GM19099 (cell line): Measurements from ENCODE around the gene ANKRD33B.

ENCODE experiments used
- POLR2A ChIP-seq: IDR thresholded peaks from 3 replicates; pipeline ENCODE4 v1.6.1; 2011; ENCODE audit warnings: low read depth; ENCODE audit not compliant: insufficient read length; ENCODE audit errors: extremely low read depth

ANKRD33B gene

GRCh38 chr5:10546186-10546585, 17.7 kb upstream of the ANKRD33B start:
- TF ChIP-seq POLR2A = no peak

- TF ChIP-seq POLR2A = no peak
These were observed 15.3 kb upstream of the ANKRD33B start for GRCh38 chr5:10548418-10549122.

GRCh38 chr5:10550222-10550995, 13.5 kb upstream of the ANKRD33B start:
- no peak for TF ChIP-seq POLR2A

- no peak for TF ChIP-seq POLR2A
These were observed 12.1 kb upstream of the ANKRD33B start for GRCh38 chr5:10551782-10552138.

- TF ChIP-seq POLR2A = no peak
These were observed 11.4 kb upstream of the ANKRD33B start for GRCh38 chr5:10552183-10553143.

GRCh38 chr5:10553476-10553875, 10.4 kb upstream of the ANKRD33B start:
- no peak for TF ChIP-seq POLR2A

- no peak for TF ChIP-seq POLR2A
These were observed 8.6 kb upstream of the ANKRD33B start for GRCh38 chr5:10555277-10555684.

GRCh38 chr5:10556289-10556807, 7.5 kb upstream of the ANKRD33B start:
- TF ChIP-seq POLR2A = no peak

- no peak for TF ChIP-seq POLR2A
These were observed 6.8 kb upstream of the ANKRD33B start for GRCh38 chr5:10556893-10557746.

GRCh38 chr5:10559151-10559550, 4.7 kb upstream of the ANKRD33B start:
- no peak for TF ChIP-seq POLR2A

GRCh38 chr5:10559871-10560270, 4.0 kb upstream of the ANKRD33B start:
- no peak for TF ChIP-seq POLR2A

- TF ChIP-seq POLR2A = no peak
These were observed 1.4 kb upstream of the ANKRD33B start for GRCh38 chr5:10562201-10563109.
